Colon (tissue), 2 donors: ENCODE measurements around the gene PI4KA.
"Not testable (repeated sequence)": the region's sequence is repeated elsewhere in the genome, so short reads cannot be mapped to it uniquely, and the experiment has no call there.

Experiments
- FAIRE-seq: peaks from 2 replicates; lab custom pipeline; 2012; peaks lifted over from hg19 to GRCh38; lab: Jason Lieb, UNC
- donor health status: control.
- donor health status: control.

PI4KA gene

GRCh38 chr22:20858615-20859416 is at the start of gene PI4KA, which contains the start of gene SNAP29:
Gene PI4KA, minus strand, starts transcription at chr22:20858811. Its CDS starts 86 bp downstream, at chr22:20858725.
Gene SNAP29, plus strand, starts transcription at chr22:20859007. Its CDS starts 104 bp downstream, at chr22:20859111.
- no peak for FAIRE-seq

GRCh38 chr22:20906387-20906767 is 47.8 kb upstream of the PI4KA start:
- FAIRE-seq = no peak

GRCh38 chr22:20905415-20906386 is 47.1 kb upstream of the PI4KA start:
- FAIRE-seq = no peak

- FAIRE-seq = no peak
Observed at GRCh38 chr22:20904980-20905355, 46.4 kb upstream of the PI4KA start.

GRCh38 chr22:20904008-20904979 is 45.7 kb upstream of the PI4KA start:
- no peak for FAIRE-seq

- FAIRE-seq = no peak
Observed at GRCh38 chr22:20903093-20903492, 44.5 kb upstream of the PI4KA start.

GRCh38 chr22:20901093-20902033 is 42.8 kb upstream of the PI4KA start:
- not testable (repeated sequence) for FAIRE-seq

- no peak for FAIRE-seq
Observed at GRCh38 chr22:20899827-20900423, 41.3 kb upstream of the PI4KA start.

GRCh38 chr22:20897737-20898136 is 39.1 kb upstream of the PI4KA start:
- not testable (repeated sequence) for FAIRE-seq

GRCh38 chr22:20890975-20891374 is 32.4 kb upstream of the PI4KA start:
- no peak for FAIRE-seq

- FAIRE-seq = no peak
Observed at GRCh38 chr22:20889904-20890540, 31.4 kb upstream of the PI4KA start.

- no peak for FAIRE-seq
Observed at GRCh38 chr22:20889025-20889704, 30.6 kb upstream of the PI4KA start.

GRCh38 chr22:20887375-20887774 is 28.8 kb upstream of the PI4KA start:
- no peak for FAIRE-seq

- no peak for FAIRE-seq
Observed at GRCh38 chr22:20885557-20886323, 27.1 kb upstream of the PI4KA start.

- no peak for FAIRE-seq
Observed at GRCh38 chr22:20885017-20885556, 26.5 kb upstream of the PI4KA start.

- FAIRE-seq = no peak
Observed at GRCh38 chr22:20884454-20884853, 25.8 kb upstream of the PI4KA start.

GRCh38 chr22:20882855-20883254 is 24.2 kb upstream of the PI4KA start:
- no peak for FAIRE-seq
